ENCODE results near the gene ALKAL2. TPM values are rescaled to one million over a fixed set of nuclear protein-coding genes. Genes with fewer than 3 reads are reported as not detected.
A peak's percentile ranks its signal among the peaks of the same experiment; 100 is the strongest.

ALKAL2 gene
- total RNA-seq, 1 donor from 2014 or later, result 50.0 TPM

- Mint-ChIP-seq H3K4me1 (ENCODE audit: unreplicated experiment) (peaks cover 3% of the 10 kb centered on the region), H3K27ac (ENCODE audit: unreplicated experiment) (no peak overlapping the region), H3K4me3 (ENCODE audit: unreplicated experiment) (no peak overlapping the region), H3K9me3 (ENCODE audit: unreplicated experiment) (peaks cover 14% of the 10 kb centered on the region), H3K27me3 (ENCODE audit: unreplicated experiment) (no peaks in the 10 kb centered on the region), H3K36me3 (ENCODE audit: unreplicated experiment) (peaks cover 26% of the 10 kb centered on the region)
- no peak for TF ChIP-seq CTCF (IDR thresholded peaks at IDR 0.05)
- DNase-seq (ENCODE audit: extremely low spot score, unreplicated experiment), result no peak
These were observed 32.7 kb downstream of the ALKAL2 start for GRCh38 chr2:255195-255594.

- no peak for DNase-seq (ENCODE audit: extremely low spot score, unreplicated experiment)
- Mint-ChIP-seq H3K27ac (ENCODE audit: unreplicated experiment) (peak overlapping the region; percentile 60), H3K4me1 (ENCODE audit: unreplicated experiment) (peaks cover 3% of the 10 kb centered on the region), H3K9me3 (ENCODE audit: unreplicated experiment) (peaks cover 14% of the 10 kb centered on the region), H3K27me3 (ENCODE audit: unreplicated experiment) (no peaks in the 10 kb centered on the region), H3K36me3 (ENCODE audit: unreplicated experiment) (peaks cover 28% of the 10 kb centered on the region), H3K4me3 (ENCODE audit: unreplicated experiment) (no peak overlapping the region)
- TF ChIP-seq CTCF (IDR thresholded peaks at IDR 0.05), result no peak
These were observed 33.6 kb downstream of the ALKAL2 start for GRCh38 chr2:254241-254640.

GRCh38 chr2:253202-253638 is 34.7 kb downstream of the ALKAL2 start:
- DNase-seq (ENCODE audit: extremely low spot score, unreplicated experiment), result no peak
- Mint-ChIP-seq H3K27ac (ENCODE audit: unreplicated experiment) (no peak overlapping the region), H3K4me1 (ENCODE audit: unreplicated experiment) (peaks cover 3% of the 10 kb centered on the region), H3K36me3 (ENCODE audit: unreplicated experiment) (peaks cover 23% of the 10 kb centered on the region), H3K4me3 (ENCODE audit: unreplicated experiment) (no peak overlapping the region), H3K9me3 (ENCODE audit: unreplicated experiment) (peaks cover 5% of the 10 kb centered on the region), H3K27me3 (ENCODE audit: unreplicated experiment) (no peaks in the 10 kb centered on the region)
- TF ChIP-seq CTCF (IDR thresholded peaks at IDR 0.05), result no peak

- peaks cover 19% of the 10 kb centered on the region for H3K36me3 Mint-ChIP-seq (ENCODE audit: unreplicated experiment)
- H3K27ac Mint-ChIP-seq (ENCODE audit: unreplicated experiment), result no peak overlapping the region
- peaks cover 3% of the 10 kb centered on the region for H3K4me1 Mint-ChIP-seq (ENCODE audit: unreplicated experiment)
- H3K4me3 Mint-ChIP-seq (ENCODE audit: unreplicated experiment), result no peak overlapping the region
- no peak for TF ChIP-seq CTCF (IDR thresholded peaks at IDR 0.05)
- no peaks in the 10 kb centered on the region for H3K9me3 Mint-ChIP-seq (ENCODE audit: unreplicated experiment)
- DNase-seq (ENCODE audit: extremely low spot score, unreplicated experiment), result no peak
- H3K27me3 Mint-ChIP-seq (ENCODE audit: unreplicated experiment), result no peaks in the 10 kb centered on the region
These were observed 35.8 kb downstream of the ALKAL2 start for GRCh38 chr2:252001-252602.

GRCh38 chr2:249538-250042 is 38.3 kb downstream of the ALKAL2 start:
- H3K27ac Mint-ChIP-seq (ENCODE audit: unreplicated experiment), result no peak overlapping the region
- H3K36me3 Mint-ChIP-seq (ENCODE audit: unreplicated experiment), result peaks cover 29% of the 10 kb centered on the region
- H3K9me3 Mint-ChIP-seq (ENCODE audit: unreplicated experiment), result no peaks in the 10 kb centered on the region
- H3K4me3 Mint-ChIP-seq (ENCODE audit: unreplicated experiment), result no peak overlapping the region
- no peaks in the 10 kb centered on the region for H3K27me3 Mint-ChIP-seq (ENCODE audit: unreplicated experiment)
- peaks cover 7% of the 10 kb centered on the region for H3K4me1 Mint-ChIP-seq (ENCODE audit: unreplicated experiment)
- TF ChIP-seq CTCF (IDR thresholded peaks at IDR 0.05), result no peak
- DNase-seq (ENCODE audit: extremely low spot score, unreplicated experiment), result no peak
